ENCODE results near the gene TMEM107.

The TMEM107 gene

DNA sequence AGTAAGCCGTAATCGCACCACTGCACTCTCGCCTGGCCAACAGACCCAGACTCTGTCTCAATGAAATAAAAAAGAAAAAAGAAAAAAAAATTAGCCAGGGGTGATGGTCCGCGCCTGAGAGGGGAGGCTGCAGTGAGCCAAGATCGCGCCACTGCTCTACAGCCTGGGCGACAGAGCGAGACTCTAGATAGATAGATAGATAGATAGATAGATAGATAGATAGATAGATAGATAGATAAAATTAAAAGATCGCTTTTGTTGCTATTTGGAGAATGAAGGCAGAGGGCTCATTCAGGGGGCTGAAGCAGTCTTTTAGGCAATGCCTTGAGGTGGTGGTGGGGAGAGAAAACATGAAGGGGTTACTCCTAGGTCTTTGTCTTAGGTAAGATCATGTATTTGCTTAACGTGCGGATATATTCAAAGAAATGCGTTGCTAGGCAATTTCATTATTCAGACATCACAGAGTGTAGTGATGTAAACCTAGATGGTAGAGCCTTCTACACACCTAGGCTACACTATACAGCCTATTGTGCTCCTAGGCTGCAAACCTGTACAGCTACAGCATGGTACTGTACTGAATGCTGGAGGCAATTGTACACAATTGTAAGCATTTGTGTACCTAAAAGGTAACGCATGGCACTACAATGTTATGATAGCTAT is 47.9 kb downstream of the TMEM107 start:
- no peak for DNase-seq

DNA sequence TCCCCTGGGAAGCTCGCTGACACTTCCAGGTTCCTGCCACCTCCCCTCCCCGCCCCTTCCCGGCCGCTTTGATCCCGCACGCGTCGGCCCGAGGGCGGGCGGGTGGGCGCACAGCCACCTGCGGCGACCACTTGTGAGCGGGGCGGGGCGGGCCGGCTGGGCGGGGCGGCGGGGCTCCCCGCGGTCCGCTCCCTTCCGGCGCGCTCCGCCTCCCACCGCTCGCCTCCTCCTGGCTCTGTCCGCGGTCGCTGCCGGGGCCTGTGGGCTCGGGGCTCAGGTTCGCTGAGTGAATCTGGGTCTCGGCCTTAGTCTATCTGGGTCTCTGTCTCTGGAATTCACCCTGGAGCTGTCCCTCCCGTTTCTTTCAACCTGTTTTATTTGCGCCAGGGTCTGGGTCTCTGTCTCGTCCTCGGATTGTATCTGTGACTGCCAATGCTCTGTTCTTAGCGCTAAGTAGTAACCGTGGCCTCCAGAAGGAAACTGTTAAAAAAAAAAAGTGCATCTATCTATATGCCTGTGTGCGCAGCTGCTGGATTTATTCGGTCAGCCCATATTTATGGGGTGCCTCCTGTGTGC is 49.6 kb downstream of the TMEM107 start:
- DNase-seq = peak in 1 of 2 experiments; percentile 76

DNA sequence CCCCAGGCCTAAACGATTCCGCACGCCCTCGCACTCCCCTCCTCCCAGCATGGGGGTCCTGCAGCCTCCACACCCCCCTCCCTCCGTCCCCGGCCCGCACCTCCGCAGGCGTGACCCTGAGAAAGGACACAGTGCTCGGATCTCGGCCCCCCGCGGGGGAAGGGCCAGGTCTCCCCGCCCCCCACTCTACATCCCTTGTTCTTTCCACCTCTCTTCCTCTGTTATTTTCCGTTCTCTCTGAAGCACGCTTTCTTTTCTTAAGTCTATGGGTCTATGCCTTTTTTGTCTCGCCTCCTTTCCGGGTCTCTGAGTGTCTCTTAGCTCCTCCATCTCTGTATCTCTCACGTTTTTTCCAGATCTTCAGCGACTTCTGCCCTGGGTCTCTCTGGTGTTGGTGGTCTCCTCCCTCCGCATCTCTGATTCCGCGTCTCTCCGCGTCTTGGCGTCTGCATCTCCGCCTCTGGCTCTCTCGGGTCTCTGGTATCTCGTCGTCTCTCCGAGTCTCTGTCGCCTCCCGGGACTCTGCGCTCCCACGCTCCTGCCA is 50.2 kb downstream of the TMEM107 start:
- peak in 1 of 2 experiments; percentile 57 for DNase-seq

DNA sequence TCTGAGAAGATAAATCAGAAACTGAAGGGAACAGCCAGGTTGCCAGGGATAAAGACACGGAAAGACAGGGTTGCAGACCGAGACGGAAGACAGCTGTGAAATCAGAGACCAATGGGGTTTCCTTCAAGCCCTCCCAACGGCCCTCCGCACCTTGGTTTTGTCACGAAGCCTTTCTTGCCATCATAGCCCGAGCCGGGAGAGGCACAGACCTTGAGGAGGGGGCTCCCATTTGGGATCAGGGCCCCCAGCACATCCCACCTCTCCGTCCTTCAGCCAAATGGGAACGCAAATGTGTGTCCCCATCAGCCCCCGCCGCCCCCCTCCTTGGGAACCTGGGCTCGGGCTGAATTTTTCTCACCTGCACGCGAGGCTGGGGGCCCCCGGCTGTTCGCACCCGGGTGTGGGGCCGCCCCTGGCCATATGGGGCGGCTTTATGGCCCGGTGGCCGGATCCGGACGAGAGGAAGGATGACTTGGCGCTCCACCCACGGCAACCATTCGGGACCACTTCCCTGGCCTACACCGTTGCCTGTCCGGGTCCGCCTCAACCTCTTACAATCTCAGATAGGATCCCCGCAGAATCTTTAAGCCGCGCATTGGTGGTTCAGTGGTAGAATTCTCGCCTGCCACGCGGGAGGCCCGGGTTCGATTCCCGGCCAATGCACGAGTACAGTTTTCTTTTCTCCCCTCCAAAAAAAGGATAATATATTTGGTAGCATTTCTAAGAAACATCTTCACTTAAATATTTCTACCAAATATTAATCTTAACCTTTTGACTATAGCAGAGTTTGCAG is 50.8 kb downstream of the TMEM107 start:
- DNase-seq = peak; percentile 39 to 83

DNA sequence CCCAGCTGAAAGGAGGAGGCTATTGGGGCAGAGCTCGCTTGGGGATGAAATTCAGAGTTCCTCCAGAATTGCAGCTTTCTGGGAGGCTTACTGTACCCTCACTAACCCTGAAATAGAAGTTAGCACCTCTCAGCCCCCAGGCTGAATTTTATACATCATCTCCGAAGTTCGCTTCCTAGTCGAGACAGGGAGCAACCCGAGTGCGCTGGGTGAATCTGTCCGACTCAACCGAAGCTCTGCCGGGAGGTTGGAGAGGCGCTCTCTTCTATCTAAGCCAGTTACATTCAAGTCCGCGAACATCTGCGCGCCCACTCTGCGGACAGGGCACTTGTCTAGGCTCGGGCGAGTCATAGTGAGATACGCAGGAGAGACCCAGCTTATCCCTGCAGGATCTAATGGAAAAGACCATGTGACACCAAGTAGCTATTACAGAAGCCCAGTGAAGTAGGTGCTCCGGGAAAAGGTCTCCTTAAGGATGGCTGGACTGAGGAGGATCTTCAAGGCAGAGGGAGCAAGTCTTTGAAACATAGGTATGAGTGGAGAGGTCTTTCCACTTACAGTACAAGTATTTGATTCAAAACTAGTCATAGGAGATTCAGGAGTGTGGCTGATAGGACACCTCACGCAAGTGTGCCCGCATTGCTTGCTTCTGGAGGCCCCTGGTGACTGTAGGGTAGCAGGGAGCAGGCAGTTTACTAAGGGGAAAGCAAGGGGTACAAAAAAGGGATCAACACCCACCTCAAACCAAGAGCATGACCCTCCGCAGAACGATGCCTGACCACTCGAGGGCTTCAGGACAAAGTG is 51.6 kb downstream of the TMEM107 start:
- DNase-seq = no peak

DNA sequence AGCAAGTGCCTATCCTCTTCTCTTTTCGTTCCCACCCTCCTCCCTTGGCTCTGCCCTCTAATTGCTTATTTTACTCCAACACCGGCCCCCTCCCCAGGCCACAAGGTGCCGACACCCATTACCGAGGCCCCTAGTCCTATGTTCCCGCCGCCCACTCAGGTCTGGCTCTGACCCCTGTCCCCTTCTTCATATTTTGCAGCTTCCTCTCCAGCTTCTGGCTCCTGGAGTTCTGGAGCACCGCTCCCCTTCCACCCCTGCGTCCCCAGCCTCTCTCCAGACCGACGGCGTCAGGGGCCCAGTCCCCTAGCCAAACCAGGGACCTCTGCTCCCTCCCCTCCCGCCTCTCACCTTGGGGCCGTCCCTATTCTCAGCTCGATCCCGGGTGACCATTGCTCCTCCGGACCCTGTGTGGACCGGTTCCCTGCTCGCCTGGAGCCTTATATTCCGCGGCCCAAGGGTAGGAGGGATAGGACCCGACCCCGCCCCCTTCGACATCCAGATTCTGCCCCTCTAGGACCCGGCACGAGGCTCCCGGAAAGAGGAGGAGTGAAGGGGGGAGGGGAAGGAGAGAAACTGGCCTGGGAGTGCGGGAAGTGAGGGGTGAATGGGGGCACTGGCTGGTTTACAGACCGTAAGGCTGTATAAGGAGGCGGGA is 52.4 kb downstream of the TMEM107 start, which contains the start of gene HES7:
Gene HES7, minus strand, starts transcription at position 412 of the 655 bp plus-strand sequence. Its CDS starts 22 bp downstream, at position 390.
- DNase-seq = no peak

DNA sequence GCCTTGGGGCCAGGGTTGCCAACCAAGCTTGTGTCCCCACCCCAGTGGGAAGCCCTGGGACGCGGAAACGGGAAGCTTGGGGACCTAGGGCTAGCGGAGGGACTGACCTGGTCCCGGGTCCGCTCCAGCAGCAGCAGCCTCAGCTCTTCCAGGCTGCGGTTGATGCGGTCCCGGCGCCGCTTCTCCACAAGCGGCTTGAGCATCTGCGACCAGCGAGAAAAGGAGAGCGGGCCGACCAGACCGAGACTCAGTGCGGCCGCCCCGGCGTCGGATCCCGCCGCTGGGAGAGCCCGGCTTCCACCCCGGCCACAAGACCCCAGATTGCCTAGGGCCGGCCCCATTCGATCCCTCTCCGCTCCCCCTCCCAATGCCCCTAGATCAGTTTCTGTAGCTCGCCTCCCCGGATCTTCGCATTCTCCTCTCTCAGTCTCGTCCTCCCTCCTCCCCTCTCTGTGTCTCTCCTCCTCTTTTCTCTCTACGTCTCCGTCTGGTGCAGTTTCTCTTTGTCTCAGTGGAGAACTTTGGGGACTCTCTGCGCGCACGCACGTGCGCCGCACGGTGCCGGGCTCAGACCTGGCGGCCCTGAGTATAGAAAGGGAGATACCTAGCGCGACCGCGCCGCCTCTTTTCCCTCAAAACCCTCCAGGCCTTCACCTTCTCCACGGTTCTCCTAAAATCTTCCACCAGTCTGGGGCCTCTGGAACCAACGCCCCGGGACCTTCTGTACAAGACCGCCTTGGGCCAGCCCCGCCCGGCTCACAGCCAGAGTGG is 53.1 kb downstream of the TMEM107 start:
- no peak for DNase-seq

Measured in SW 1271 (cell line).